ENCODE data around the gene CDKN2B-AS1. TPM values are rescaled to one million over a fixed set of nuclear protein-coding genes. Genes with fewer than 3 reads are reported as not detected.

Gene CDKN2B-AS1
- total RNA-seq, 1 experiment from 2014 or later: 7.5 TPM

DNA sequence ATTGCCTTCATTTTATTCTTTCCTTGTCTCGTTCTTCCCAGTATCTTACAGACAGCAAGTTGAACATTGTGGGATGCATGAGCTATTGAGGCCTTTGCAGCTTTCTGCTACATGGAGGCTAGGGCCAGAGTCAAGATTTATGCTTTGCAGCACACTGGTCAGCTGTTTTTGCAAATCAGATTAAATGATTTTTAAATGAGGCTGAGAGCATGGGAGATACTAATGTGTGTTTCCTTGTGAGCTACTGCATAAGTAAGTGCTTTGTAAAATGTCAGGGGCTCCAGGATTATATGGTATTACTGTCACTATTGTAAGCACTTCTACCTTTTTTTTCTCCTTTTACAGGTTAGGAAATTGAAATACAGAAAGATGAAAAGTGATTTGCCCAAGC, 125.6 kb downstream of the CDKN2B-AS1 start:
- peaks cover 48% of the 10 kb centered on the region for H3K4me1 ChIP-seq (replicated peaks)
- no peaks in the 10 kb centered on the region for H3K36me3 ChIP-seq
- no peaks in the 10 kb centered on the region for H3K9me3 ChIP-seq (replicated peaks)
- no peaks in the 10 kb centered on the region for H3K27me3 ChIP-seq (replicated peaks)
- no peak overlapping the region for H3K27ac ChIP-seq
- no peak for DNase-seq (ENCODE audit: low read depth in 1 of 2, low spot score in 2 of 2)
- H3K4me3 ChIP-seq: no peak overlapping the region

GRCh38 chr9:22120595-22120994, 126.0 kb downstream of the CDKN2B-AS1 start:
- peaks cover 44% of the 10 kb centered on the region for H3K4me1 ChIP-seq (replicated peaks)

DNA sequence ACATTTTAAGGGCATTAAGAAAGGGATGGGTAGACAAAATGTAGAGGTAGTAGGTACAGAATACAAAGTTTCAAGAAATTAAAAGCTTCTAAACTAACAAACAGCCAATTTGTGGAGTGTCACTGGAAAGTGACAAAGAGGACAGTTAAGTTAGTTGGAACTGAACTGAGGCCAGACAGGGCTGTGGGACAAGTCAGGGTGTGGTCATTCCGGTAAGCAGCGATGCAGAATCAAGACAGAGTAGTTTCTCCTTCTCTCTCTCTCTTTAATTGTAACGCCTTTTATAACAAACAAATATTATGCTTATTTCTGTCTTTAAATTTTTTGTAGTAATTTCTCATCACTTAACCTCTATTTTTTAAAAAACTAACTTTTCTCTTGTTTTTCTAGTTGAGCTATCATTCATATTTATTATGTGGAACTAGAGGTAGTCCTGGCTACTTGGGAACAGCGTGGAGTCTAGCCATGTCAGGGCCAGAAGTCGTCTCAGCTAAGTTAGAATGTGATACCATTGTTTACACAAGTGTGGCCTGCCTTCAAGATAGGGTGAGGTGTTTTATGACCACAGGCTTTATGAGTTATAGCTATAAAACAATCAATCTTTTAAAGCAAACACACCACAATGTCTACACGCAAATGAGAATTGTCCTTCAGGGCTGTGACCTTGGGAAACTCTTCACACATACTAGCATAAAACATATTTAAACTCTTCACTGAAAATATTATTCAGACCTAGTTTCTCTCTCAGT, 129.8 kb downstream of the CDKN2B-AS1 start:
- Histone ChIP-seq H3K36me3 (no peaks in the 10 kb centered on the region), H3K4me1 (replicated peaks) (peaks cover 11% of the 10 kb centered on the region), H3K27ac (no peak overlapping the region), H3K9me3 (replicated peaks) (no peaks in the 10 kb centered on the region), H3K4me3 (no peak overlapping the region), H3K27me3 (replicated peaks) (no peaks in the 10 kb centered on the region)
- DNase-seq (ENCODE audit: low read depth in 1 of 2, low spot score in 2 of 2): no peak

More at GRCh38 chr9:22120595-22120994, 126.0 kb downstream of the CDKN2B-AS1 start:
- Histone ChIP-seq H3K27ac (no peak overlapping the region), H3K4me3 (no peak overlapping the region), H3K27me3 (replicated peaks) (no peaks in the 10 kb centered on the region), H3K36me3 (no peaks in the 10 kb centered on the region), H3K9me3 (replicated peaks) (no peaks in the 10 kb centered on the region)
- DNase-seq (ENCODE audit: low read depth in 1 of 2, low spot score in 2 of 2): no peak

DNA sequence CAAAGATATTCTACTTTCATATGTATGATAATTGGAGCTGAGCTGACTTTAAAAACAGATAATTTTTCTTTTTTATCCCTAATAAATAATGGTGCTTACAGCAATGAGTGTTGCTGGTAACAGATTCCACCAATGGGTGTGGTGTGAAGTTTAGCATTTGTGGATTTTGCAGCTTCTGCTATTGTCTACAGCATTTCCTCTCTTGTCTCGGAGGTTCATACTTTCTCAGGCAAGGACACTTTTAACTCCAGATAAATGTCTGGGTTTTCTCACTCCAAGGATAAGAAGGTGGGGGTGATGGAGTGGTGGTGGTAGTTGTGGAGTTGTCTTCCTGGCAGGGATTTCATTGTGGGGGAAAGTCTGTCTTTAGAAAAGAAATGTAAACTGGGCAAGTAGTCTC, 134.5 kb downstream of the CDKN2B-AS1 start:
- no peak overlapping the region for H3K4me3 ChIP-seq
- no peaks in the 10 kb centered on the region for H3K36me3 ChIP-seq
- H3K9me3 ChIP-seq (replicated peaks): no peaks in the 10 kb centered on the region
- DNase-seq (ENCODE audit: low read depth in 1 of 2, low spot score in 2 of 2): no peak
- H3K4me1 ChIP-seq (replicated peaks): peaks cover 9% of the 10 kb centered on the region
- no peak overlapping the region for H3K27ac ChIP-seq
- no peaks in the 10 kb centered on the region for H3K27me3 ChIP-seq (replicated peaks)

DNA sequence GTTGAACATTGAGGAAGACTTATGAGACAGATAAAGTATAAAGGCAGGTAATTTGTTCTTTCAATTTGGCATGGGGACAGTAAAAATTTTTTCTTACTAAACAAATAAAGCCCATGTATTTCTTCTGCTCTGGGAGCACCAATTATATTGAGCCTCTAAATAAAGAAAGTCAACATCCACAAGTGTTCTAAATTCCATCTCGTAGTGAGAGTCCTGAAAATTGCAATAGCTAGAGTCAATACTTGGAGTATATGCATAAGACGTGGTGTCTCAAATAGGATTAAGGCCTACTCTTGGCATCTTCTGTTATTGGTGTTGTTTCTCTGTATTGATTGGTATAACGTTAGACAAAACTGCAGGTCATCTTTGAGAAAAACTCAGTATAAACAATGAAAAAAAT, 135.0 kb downstream of the CDKN2B-AS1 start:
- Histone ChIP-seq H3K4me1 (replicated peaks) (peaks cover 7% of the 10 kb centered on the region), H3K27ac (no peak overlapping the region), H3K4me3 (no peak overlapping the region), H3K9me3 (replicated peaks) (no peaks in the 10 kb centered on the region), H3K27me3 (replicated peaks) (no peaks in the 10 kb centered on the region), H3K36me3 (no peaks in the 10 kb centered on the region)
- no peak for DNase-seq (ENCODE audit: low read depth in 1 of 2, low spot score in 2 of 2)

- no peaks in the 10 kb centered on the region for H3K27me3 ChIP-seq (replicated peaks)
- H3K4me1 ChIP-seq (replicated peaks): peaks cover 16% of the 10 kb centered on the region
- H3K27ac ChIP-seq: no peak overlapping the region
- no peak for DNase-seq (ENCODE audit: low read depth in 1 of 2, low spot score in 2 of 2)
- H3K4me3 ChIP-seq: no peak overlapping the region
- no peaks in the 10 kb centered on the region for H3K9me3 ChIP-seq (replicated peaks)
- H3K36me3 ChIP-seq: no peaks in the 10 kb centered on the region
Measured at GRCh38 chr9:22131817-22132216, 137.2 kb downstream of the CDKN2B-AS1 start.

DNA sequence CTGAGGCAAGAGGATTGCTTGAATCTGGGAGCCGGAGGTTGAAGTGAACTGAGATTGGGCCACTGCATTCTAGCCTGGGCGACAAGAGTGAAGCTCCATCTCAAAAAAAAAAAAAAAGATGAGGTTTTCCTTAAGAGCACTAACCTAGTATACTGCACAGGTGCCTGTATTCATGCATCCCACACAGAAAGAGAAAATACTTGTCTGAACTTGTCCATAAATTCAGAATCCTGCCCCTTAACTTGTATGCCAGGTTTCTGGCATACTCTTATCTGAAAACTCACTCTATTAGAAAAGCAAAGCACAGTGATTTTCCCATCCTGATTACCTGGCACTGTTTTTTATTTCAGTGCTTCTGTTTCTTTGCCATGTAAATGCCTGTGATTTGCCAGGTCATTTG, 139.8 kb downstream of the CDKN2B-AS1 start:
- H3K27me3 ChIP-seq (replicated peaks): no peaks in the 10 kb centered on the region
- H3K27ac ChIP-seq: no peak overlapping the region
- H3K4me1 ChIP-seq (replicated peaks): peaks cover 17% of the 10 kb centered on the region
- H3K4me3 ChIP-seq: no peak overlapping the region
- no peaks in the 10 kb centered on the region for H3K36me3 ChIP-seq
- no peak for DNase-seq (ENCODE audit: low read depth in 1 of 2, low spot score in 2 of 2)
- no peaks in the 10 kb centered on the region for H3K9me3 ChIP-seq (replicated peaks)

DNA sequence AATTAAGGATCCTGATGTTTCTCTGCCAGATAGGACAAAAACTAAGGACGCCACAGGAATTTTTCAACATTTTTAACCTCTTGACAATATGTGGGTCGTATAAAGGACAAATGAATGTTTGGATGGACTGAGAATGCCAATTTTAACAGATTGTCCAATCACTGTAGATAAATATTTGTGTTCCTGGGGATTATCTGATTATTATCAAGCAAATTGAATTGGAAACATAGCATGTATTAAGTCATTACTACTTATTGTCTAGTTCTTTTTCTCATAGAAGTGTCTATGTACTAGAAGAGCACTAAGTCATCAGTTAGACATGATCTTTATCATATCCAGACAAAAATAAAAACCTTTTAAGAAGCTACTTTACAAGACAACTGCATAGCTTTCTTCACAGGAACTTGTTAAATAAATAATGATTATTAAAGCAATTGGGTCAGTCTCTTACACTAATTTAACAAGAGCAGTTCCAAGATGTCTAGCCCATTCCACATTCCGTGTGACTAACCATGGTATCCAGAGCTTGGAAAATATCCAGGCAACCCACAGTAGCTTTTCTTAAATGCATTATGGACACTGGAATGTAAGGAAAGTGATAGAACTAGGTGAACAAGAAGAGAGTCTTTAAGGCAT, 142.0 kb downstream of the CDKN2B-AS1 start:
- Histone ChIP-seq H3K4me1 (replicated peaks) (peaks cover 17% of the 10 kb centered on the region), H3K9me3 (replicated peaks) (no peaks in the 10 kb centered on the region), H3K4me3 (no peak overlapping the region), H3K27me3 (replicated peaks) (no peaks in the 10 kb centered on the region), H3K36me3 (no peaks in the 10 kb centered on the region), H3K27ac (peak overlapping the region; percentile 24)
- DNase-seq (ENCODE audit: low read depth in 1 of 2, low spot score in 2 of 2): peak; percentile 47 to 54

DNA sequence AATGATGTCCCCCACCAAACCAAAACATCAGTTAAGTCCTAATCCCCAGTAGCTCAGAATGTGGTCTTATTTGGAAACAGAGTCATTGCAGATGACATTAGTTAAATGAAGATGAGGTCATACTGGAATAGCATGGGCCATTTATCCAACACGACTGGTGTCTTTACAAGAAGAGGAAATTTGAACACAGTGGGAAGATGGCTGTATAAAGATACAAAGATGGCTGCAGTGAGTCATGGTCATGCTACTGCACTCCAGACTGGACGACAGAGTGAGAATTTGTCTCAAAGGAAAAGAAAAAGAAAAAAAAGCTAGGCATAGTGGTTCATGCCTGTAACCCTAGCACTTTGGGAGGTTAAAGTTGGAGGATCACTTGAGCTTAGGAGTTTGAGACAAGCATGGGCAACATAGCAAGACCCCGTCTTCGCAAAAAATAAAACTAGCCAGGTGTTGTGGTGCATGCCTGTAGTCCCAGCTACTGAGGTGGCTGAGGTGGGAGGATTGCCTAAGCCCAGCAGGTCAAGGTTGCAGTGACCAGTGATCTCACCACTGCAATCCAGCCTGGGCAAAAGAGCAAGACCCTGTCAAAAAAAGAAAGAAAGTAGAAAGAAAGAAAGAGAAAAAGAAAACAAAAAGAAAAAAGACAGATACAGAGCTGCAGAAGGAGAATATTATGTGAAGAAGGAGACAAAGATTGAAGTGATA, 144.5 kb downstream of the CDKN2B-AS1 start:
- DNase-seq (ENCODE audit: low read depth in 1 of 2, low spot score in 2 of 2): no peak
- H3K4me3 ChIP-seq: no peak overlapping the region
- no peaks in the 10 kb centered on the region for H3K36me3 ChIP-seq

GRCh38 chr9:22141908-22142307, 147.3 kb downstream of the CDKN2B-AS1 start:
- Histone ChIP-seq H3K4me1 (replicated peaks) (peaks cover 11% of the 10 kb centered on the region), H3K9me3 (replicated peaks) (no peaks in the 10 kb centered on the region), H3K36me3 (no peaks in the 10 kb centered on the region), H3K27me3 (replicated peaks) (no peaks in the 10 kb centered on the region), H3K27ac (no peak overlapping the region), H3K4me3 (no peak overlapping the region)
- DNase-seq (ENCODE audit: low read depth in 1 of 2, low spot score in 2 of 2): no peak

More for the DNA sequence above, 144.5 kb downstream of the CDKN2B-AS1 start:
- Histone ChIP-seq H3K9me3 (replicated peaks) (no peaks in the 10 kb centered on the region), H3K27ac (no peak overlapping the region), H3K27me3 (replicated peaks) (no peaks in the 10 kb centered on the region), H3K4me1 (replicated peaks) (peaks cover 21% of the 10 kb centered on the region)

GRCh38 chr9:22142671-22143070, 148.1 kb downstream of the CDKN2B-AS1 start:
- Histone ChIP-seq H3K4me3 (no peak overlapping the region), H3K36me3 (no peaks in the 10 kb centered on the region), H3K27me3 (replicated peaks) (no peaks in the 10 kb centered on the region), H3K9me3 (replicated peaks) (no peaks in the 10 kb centered on the region), H3K4me1 (replicated peaks) (peaks cover 11% of the 10 kb centered on the region), H3K27ac (no peak overlapping the region)
- DNase-seq (ENCODE audit: low read depth in 1 of 2, low spot score in 2 of 2): no peak

DNA sequence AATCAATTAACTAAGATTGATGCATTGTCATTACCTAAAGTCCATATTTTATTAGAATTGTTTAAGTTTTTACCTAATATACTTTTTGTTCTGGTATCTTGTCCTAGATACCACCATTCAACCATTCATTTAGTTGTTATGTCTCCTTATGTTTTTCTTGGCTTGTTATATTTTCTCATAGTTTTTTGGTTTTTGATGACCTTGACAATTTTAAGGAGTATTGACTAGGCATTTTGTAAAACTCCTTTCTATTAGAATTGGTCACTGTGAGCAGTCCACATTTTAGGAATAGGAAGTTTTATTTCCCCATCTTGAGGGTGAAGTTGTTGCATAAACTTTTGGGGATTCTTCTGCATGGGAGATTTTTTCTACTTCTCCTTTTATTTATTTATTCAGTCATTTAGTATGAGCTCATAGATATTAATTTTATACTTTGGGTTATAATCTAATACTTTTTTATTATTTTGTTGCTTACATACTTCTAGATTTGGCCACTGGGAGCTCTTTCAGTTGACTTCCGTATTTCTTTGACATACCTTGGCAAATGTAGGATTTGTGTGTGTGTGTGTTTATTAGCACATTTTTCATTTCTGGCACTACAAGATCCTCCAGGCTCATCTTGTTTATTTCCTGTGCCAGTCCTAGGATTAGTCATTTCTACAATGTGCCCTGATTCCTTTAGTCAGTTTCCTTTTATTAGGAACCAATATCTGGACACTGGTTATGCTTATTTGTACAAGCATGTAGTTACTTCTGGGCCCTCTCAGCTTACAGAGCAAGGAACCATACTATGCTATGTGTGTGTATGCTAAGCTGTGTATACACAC, 149.4 kb downstream of the CDKN2B-AS1 start:
- no peak overlapping the region for H3K4me3 ChIP-seq
- no peaks in the 10 kb centered on the region for H3K36me3 ChIP-seq
- H3K4me1 ChIP-seq (replicated peaks): peaks cover 22% of the 10 kb centered on the region
- H3K27me3 ChIP-seq (replicated peaks): no peaks in the 10 kb centered on the region
- no peaks in the 10 kb centered on the region for H3K9me3 ChIP-seq (replicated peaks)
- H3K27ac ChIP-seq: no peak overlapping the region
- DNase-seq (ENCODE audit: low read depth in 1 of 2, low spot score in 2 of 2): no peak

- Histone ChIP-seq H3K27ac (no peak overlapping the region), H3K36me3 (no peaks in the 10 kb centered on the region)
- DNase-seq (ENCODE audit: low read depth in 1 of 2, low spot score in 2 of 2): no peak
Measured at GRCh38 chr9:22146604-22147003, 152.0 kb downstream of the CDKN2B-AS1 start.

More at GRCh38 chr9:22146604-22147003, 152.0 kb downstream of the CDKN2B-AS1 start:
- Histone ChIP-seq H3K4me1 (replicated peaks) (peaks cover 22% of the 10 kb centered on the region), H3K4me3 (no peak overlapping the region), H3K9me3 (replicated peaks) (no peaks in the 10 kb centered on the region), H3K27me3 (replicated peaks) (no peaks in the 10 kb centered on the region)
